ENCODE measurements around the gene IER5. TPM values are rescaled to one million over a fixed set of nuclear protein-coding genes. Genes with fewer than 3 reads are reported as not detected.
A peak's percentile ranks its signal among the peaks of the same experiment; 100 is the strongest.

Gene IER5
- total RNA-seq, 4 donors from 2014 or later = 21.6 to 40.6 (median 26.5) TPM

- no peaks in the 10 kb centered on the region for H3K36me3 ChIP-seq
- H3K4me1 ChIP-seq = peaks cover 19 to 88% (median 39%) of the 10 kb centered on the region in 3 donors
- TF ChIP-seq CTCF (IDR thresholded peaks at IDR 0.05) = no peak
- no peak for TF ChIP-seq POLR2A (IDR thresholded peaks at IDR 0.05)
- no peak for DNase-seq
- WGBS, 2 donors = 50 to 71% methylated on average over 6 of the region's 6 CpGs
- H3K9me3 ChIP-seq = no peaks in the 10 kb centered on the region
- peak overlapping the region; percentile 72 to 91 (median 84) for H3K27ac ChIP-seq
- intact Hi-C loops (cut with DNase I) = no loop called here
- H3K4me3 ChIP-seq = no peak overlapping the region
- no peaks in the 10 kb centered on the region for H3K27me3 ChIP-seq
Measured at GRCh38 chr1:181119093-181119989, 30.8 kb downstream of the IER5 start.

GRCh38 chr1:181120924-181121323 is 32.4 kb downstream of the IER5 start:
- H3K4me3 ChIP-seq = no peak overlapping the region
- intact Hi-C loops (cut with DNase I) = no loop called here
- H3K36me3 ChIP-seq = no peaks in the 10 kb centered on the region
- WGBS, 2 donors = 56 to 77% methylated on average over 2 of the region's 2 CpGs
- peaks cover 19 to 72% (median 36%) of the 10 kb centered on the region in 3 donors for H3K4me1 ChIP-seq
- H3K27me3 ChIP-seq = no peaks in the 10 kb centered on the region
- H3K9me3 ChIP-seq = no peaks in the 10 kb centered on the region
- DNase-seq = no peak
- peak overlapping the region; percentile 39 to 91 (median 69) for H3K27ac ChIP-seq
- no peak for TF ChIP-seq CTCF (IDR thresholded peaks at IDR 0.05)
- TF ChIP-seq POLR2A (IDR thresholded peaks at IDR 0.05) = no peak

DNA sequence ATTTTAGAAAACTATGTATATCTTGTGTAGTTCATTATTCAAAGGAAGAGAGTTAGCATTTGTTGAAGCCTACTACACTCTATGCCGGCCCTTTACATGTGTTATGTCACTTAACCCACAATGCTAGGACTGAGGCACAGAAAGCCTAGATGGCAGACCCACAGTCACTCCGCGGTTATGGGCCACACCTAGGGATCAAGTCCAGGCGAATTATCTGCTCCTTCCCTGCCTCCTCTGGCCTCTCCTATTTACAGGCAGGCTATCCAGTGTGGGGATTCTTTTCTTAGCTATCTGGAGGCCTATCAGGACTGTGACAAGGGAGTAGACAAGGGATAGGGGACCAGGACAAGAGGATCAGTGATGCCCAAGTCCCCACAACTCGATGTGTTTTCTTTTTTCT is 33.0 kb downstream of the IER5 start:
- H3K27ac ChIP-seq = peak overlapping the region in 3 of 4 donors; percentile 44 to 91 (median 88)
- H3K27me3 ChIP-seq = no peaks in the 10 kb centered on the region
- intact Hi-C loops (cut with DNase I) = no loop called here
- TF ChIP-seq CTCF (IDR thresholded peaks at IDR 0.05) = no peak
- TF ChIP-seq POLR2A (IDR thresholded peaks at IDR 0.05) = no peak
- DNase-seq = no peak
- no peaks in the 10 kb centered on the region for H3K36me3 ChIP-seq
- no peaks in the 10 kb centered on the region for H3K9me3 ChIP-seq
- 68 to 69% methylated on average over 5 of the region's 5 CpGs for WGBS, 2 donors
- peaks cover 19 to 70% (median 35%) of the 10 kb centered on the region in 3 donors for H3K4me1 ChIP-seq
- no peak overlapping the region for H3K4me3 ChIP-seq

DNA sequence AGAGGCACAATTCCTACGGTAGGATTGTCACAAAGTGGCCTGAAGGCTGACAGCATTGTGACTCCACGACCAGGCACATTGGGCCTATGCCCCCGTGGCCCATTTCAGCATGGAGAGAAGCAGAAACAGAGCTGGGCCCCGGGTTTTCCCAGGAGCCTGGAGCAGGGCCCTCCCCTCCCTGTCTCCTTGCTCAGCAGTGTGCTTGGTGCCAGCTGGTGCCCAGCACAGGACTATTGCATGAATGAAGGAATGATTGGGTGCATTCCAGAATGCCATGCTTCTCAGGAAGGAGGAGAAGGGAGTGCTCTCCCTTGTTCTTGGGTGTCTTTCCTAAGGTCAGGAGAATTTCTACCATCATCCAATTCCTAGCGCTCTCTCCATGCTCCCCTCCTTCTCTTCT is 33.7 kb downstream of the IER5 start:
- Histone ChIP-seq H3K36me3 (no peaks in the 10 kb centered on the region), H3K27me3 (no peaks in the 10 kb centered on the region), H3K9me3 (no peaks in the 10 kb centered on the region), H3K4me1 (peaks cover 15 to 70% (median 40%) of the 10 kb centered on the region in 3 donors), H3K27ac (peak overlapping the region in 2 of 4 donors; percentile 88 to 91), H3K4me3 (no peak overlapping the region)
- TF ChIP-seq CTCF (IDR thresholded peaks at IDR 0.05) (no peak), POLR2A (IDR thresholded peaks at IDR 0.05) (no peak)
- 80 to 100% methylated on average over 1 to 4 of the region's 5 CpGs for WGBS, 2 donors
- intact Hi-C loops (cut with DNase I) = no loop called here
- DNase-seq = no peak

GRCh38 chr1:181123173-181123572 is 34.7 kb downstream of the IER5 start:
- no peak for DNase-seq
- peaks cover 9 to 70% (median 33%) of the 10 kb centered on the region in 3 donors for H3K4me1 ChIP-seq
- H3K27me3 ChIP-seq = no peaks in the 10 kb centered on the region
- TF ChIP-seq POLR2A (IDR thresholded peaks at IDR 0.05) = no peak
- no peak for TF ChIP-seq CTCF (IDR thresholded peaks at IDR 0.05)
- no peak overlapping the region for H3K27ac ChIP-seq
- intact Hi-C loops (cut with DNase I) = no loop called here
- WGBS, 2 donors = 76 to 100% methylated on average over 1 to 2 of the region's 3 CpGs
- no peak overlapping the region for H3K4me3 ChIP-seq
- H3K36me3 ChIP-seq = no peaks in the 10 kb centered on the region
- no peaks in the 10 kb centered on the region for H3K9me3 ChIP-seq
